Stomach (tissue), 4 donors: Measurements from ENCODE around the gene DRP2.

Experiments used
- POLR2AphosphoS5 ChIP-seq, 3 donors: sonication (generic); formaldehyde crosslinking; IDR thresholded peaks; one replicate each; pipeline ENCODE4 v1.6.1; 2016; ENCODE audit warnings: antibody characterized with exemption in 3 of 3
- TF ChIP-seq, protein P1 (sequence below), 7 experiments: fragments of 450-650 bp in 4 of 7; fragments of 200-600 bp in 3 of 7; sonication (generic) in 3 of 7; IDR thresholded peaks; one replicate each; pipeline ENCODE4 v1.5.1; 2016 to 2019; ENCODE audit warnings: antibody characterized with exemption in 7 of 7, control low read depth in 2 of 7, mild to moderate bottlenecking in 1 of 7

- no peak for TF ChIP-seq POLR2AphosphoS5 (IDR thresholded peaks at IDR 0.05)
- TF ChIP-seq, protein P1, sequence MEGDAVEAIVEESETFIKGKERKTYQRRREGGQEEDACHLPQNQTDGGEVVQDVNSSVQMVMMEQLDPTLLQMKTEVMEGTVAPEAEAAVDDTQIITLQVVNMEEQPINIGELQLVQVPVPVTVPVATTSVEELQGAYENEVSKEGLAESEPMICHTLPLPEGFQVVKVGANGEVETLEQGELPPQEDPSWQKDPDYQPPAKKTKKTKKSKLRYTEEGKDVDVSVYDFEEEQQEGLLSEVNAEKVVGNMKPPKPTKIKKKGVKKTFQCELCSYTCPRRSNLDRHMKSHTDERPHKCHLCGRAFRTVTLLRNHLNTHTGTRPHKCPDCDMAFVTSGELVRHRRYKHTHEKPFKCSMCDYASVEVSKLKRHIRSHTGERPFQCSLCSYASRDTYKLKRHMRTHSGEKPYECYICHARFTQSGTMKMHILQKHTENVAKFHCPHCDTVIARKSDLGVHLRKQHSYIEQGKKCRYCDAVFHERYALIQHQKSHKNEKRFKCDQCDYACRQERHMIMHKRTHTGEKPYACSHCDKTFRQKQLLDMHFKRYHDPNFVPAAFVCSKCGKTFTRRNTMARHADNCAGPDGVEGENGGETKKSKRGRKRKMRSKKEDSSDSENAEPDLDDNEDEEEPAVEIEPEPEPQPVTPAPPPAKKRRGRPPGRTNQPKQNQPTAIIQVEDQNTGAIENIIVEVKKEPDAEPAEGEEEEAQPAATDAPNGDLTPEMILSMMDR (IDR thresholded peaks at IDR 0.05), result no peak
Observed at GRCh38 chrX:101230636-101231035, 11.1 kb downstream of the DRP2 start.
